GM10248 (cell line): Measurements from ENCODE around the gene WDR1.

ENCODE experiments used
- CTCF ChIA-PET: fragments of 300-600 bp; sonication (Branson Sonifier 250); formaldehyde crosslinking; extraction: SDS; loops from one replicate; lab custom pipeline; 2021; ENCODE audit warnings: antibody characterized with exemption; lab: Yijun Ruan, JAX
- POLR2A ChIA-PET: fragments of 350-650 bp; sonication (Branson Sonifier 250); formaldehyde crosslinking; extraction: SDS; loops from one replicate; lab custom pipeline; 2020; ENCODE audit warnings: antibody characterized with exemption; lab: Yijun Ruan, JAX
- DNase-seq: peaks from one replicate; pipeline ENCODE4 v3.0.0; 2012; ENCODE audit errors: extremely low spot score
- CTCF ChIP-seq: IDR thresholded peaks from 2 replicates; pipeline ENCODE4 v1.5.1; 2012; ENCODE audit warnings: mild to moderate bottlenecking, low read depth; ENCODE audit errors: extremely low read depth, missing control alignments, control extremely low read depth

Gene WDR1

GRCh38 chr4:10054571-10055041 lies 62.0 kb downstream of the WDR1 start:
- no peak for DNase-seq
- ChIA-PET POLR2A (no interaction called here), CTCF (no interaction called here)
- TF ChIP-seq CTCF: no peak

- ChIA-PET CTCF (no interaction called here), POLR2A (no interaction called here)
- TF ChIP-seq CTCF: no peak
- no peak for DNase-seq
Measured at GRCh38 chr4:10053635-10054453, 62.8 kb downstream of the WDR1 start.

GRCh38 chr4:10051517-10052135 lies 65.0 kb downstream of the WDR1 start:
- ChIA-PET POLR2A (no interaction called here), CTCF (interaction anchor here (1.2 kb wide), 1 partner anchor 19 kb away, joined by 3 read pairs; no protein-coding TSS in a partner anchor)
- no peak for DNase-seq
- no peak for TF ChIP-seq CTCF

- POLR2A ChIA-PET: no interaction called here
- CTCF ChIA-PET: interaction anchor here (1.2 kb wide), 2 partner anchors 18 to 35 kb away, joined by 3 read pairs; no protein-coding TSS in a partner anchor
- no peak for TF ChIP-seq CTCF
- no peak for DNase-seq
Measured at GRCh38 chr4:10050721-10051120, 65.9 kb downstream of the WDR1 start.

GRCh38 chr4:10050261-10050661 lies 66.3 kb downstream of the WDR1 start:
- no peak for DNase-seq
- CTCF ChIA-PET: interaction anchor here (1.2 kb wide), 1 partner anchor 35 kb away, joined by 3 read pairs; no protein-coding TSS in a partner anchor
- POLR2A ChIA-PET: no interaction called here
- no peak for TF ChIP-seq CTCF

- no peak for TF ChIP-seq CTCF
- POLR2A ChIA-PET: no interaction called here
Measured at GRCh38 chr4:10048941-10049697, 67.5 kb downstream of the WDR1 start.

More at GRCh38 chr4:10048941-10049697, 67.5 kb downstream of the WDR1 start:
- DNase-seq: no peak
- CTCF ChIA-PET: interaction anchor here (1.0 kb wide), 1 partner anchor 24 kb away, joined by 3 read pairs; no protein-coding TSS in a partner anchor
